GM23248 (cell line): ENCODE results near the gene SHPK.

ENCODE experiments used
- EZH2 ChIP-seq: fragments of 200-600 bp; sonication (generic); IDR thresholded peaks from 2 replicates; pipeline ENCODE4 v1.6.1; 2018; ENCODE audit warnings: antibody characterized with exemption, mild to moderate bottlenecking; ENCODE audit not compliant: insufficient read depth, poor library complexity, severe bottlenecking
- EZH2phosphoT487 ChIP-seq: fragments of 200-600 bp; sonication (generic); IDR thresholded peaks from 2 replicates; pipeline ENCODE4 v1.6.1; 2018; ENCODE audit warnings: antibody characterized with exemption, moderate library complexity, mild to moderate bottlenecking, low read depth; ENCODE audit not compliant: insufficient read depth

DNA sequence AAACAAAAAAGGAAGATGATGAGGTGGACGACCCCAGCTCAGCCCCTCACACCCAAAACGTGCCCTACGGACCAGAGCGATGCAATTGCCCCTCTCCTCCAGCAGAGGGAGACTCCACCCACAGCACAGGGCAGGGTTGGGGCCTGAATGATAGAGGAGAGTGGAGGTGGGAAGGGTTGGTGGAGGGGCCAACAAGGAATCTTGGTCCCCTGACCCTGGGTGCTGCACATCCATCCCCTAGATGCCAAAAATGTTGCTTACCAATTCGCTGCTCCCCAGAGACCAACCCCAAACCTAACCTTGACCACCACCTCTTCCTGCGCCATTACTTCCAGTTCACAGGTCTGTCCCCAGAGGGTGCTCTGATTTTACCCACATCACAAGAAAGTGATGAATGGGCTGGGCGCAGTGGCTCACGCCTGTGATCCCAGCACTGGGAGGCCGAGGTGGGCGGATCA lies 47.0 kb upstream of the SHPK start:
- no peak for TF ChIP-seq EZH2phosphoT487
- TF ChIP-seq EZH2, result no peak
